ENCODE results near the gene APOL2.
"Not testable (repeated sequence)": the region's sequence is repeated elsewhere in the genome, so short reads cannot be mapped to it uniquely, and the experiment has no call there.

APOL2 gene

DNA sequence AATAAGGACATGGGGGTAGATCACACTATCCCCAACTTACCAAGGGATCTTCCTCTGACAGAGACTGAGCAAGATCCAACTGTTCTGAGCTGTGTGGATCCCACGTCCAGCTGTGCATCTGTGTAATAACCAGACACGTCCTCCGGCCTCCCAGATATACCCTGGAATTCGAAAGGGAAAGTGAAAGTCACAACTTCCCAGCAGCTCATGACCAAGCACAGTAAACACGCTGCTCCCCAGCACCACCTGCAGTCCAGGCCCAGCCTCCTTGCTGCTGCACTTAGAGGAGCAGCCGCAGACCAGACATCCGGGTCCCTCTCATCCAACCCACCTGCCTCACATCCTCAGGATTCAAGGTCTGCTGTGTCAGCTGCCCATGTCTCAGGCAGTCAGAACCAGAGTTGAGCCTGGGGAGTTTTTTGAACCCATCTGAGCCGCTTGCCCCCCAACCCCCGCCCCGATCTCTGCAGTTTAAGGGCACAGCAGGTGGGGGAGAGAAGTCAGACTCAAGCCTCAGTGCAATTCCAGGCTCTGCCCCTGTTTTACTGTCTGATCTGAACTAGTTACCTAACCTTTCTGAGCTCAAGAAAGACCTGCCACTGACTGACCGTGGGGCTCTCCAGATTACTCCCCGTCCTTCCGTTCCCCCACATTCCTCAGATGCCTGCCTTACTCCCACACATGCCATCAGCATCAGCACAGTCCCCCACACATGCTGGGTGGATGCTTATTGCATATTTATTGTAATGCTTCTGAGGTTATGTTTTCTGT lies at the start of gene APOL2:
Gene APOL2, minus strand, starts transcription at position 127 of the 771 bp plus-strand sequence. CDS start 6,365 bp downstream, outside the sequence.
- peak; percentile 92 for DNase-seq

GRCh38 chr22:36288571-36289405 lies 49.5 kb upstream of the APOL2 start:
- no peak for DNase-seq

- no peak for DNase-seq
These were observed 48.7 kb upstream of the APOL2 start for GRCh38 chr22:36287881-36288515.

DNA sequence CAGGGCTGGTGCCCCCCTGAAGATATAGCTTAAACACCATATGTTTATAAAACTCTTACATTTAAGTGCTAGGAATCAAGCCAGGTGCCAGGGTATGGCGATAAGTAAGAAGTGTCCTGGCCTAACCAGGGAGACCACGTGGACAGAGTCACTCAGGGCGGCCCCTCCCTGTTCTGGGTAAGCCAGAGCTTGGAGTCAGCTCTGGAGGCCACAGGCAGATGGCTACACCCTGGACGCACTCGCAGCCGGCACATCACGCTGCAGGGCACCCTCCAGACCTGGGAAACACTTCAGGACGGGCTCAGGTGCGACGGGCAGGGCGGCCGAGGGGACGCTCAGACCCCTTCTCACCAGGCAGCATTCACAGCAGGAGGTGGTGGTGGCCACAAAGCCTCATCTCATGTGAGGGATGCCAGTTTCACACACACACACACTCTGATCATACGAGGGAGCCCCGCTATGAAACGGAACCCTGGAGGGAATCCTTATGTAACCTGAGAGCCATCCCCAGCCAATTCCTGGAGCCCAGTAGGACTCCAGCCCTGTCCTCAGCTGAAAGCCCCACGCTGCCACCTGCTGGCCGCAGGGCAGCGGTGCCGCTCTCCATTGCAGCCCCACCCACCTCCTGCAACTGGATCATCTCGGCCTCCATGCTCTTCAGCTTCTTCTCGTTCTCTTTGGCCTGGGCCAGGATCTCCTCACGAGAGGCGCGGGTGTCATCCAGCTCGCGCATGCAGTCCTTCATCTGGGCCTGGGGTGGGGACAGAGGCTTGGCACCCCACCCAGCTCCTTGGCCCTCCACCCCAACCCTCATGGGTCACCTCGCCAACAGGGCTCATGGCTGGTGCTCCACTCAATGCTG lies 47.0 kb upstream of the APOL2 start:
- DNase-seq = peak; percentile 16

DNA sequence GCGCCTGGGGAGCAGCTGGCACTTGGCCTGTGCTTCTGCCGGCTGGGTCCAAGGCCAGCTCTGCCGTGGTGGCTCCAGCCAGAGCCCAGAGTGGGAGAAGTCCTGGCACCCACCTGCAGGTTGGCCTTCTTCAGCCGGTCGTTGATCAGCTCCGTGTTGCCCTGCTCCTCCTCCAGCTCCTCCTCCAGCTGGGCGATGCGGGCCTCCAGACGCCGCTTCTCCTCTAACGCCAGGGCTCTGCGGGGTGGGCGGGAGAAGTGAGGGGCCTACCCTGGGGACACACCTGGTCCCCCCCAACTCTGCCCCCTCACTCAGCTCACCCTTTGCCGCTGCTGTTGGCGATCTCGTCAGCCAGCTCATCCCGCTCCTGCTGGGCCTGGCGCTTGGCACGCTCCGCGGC lies 46.2 kb upstream of the APOL2 start:
- DNase-seq = no peak

- DNase-seq = no peak
These were observed 45.7 kb upstream of the APOL2 start for GRCh38 chr22:36285017-36285416.

DNA sequence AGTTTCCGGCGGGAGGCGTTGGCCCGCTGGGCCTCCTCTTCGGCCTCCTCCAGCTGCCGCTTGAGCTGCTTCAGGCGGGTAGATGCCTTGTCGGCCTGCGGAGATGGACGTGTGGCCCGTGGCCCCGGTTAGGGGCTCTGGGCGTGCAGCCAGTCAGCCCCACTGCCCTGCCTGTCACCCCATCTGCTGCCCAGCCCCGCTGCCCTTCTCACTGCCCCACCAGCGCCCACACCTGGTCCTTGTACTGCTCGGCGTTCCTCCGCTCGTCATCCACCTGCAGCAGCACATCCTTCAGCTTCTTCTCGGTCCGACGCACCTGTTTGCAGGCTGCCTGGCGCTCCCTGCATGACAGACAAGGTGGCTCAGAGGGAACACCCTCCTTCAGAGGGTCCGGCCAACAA lies 44.8 kb upstream of the APOL2 start:
- no peak for DNase-seq

DNA sequence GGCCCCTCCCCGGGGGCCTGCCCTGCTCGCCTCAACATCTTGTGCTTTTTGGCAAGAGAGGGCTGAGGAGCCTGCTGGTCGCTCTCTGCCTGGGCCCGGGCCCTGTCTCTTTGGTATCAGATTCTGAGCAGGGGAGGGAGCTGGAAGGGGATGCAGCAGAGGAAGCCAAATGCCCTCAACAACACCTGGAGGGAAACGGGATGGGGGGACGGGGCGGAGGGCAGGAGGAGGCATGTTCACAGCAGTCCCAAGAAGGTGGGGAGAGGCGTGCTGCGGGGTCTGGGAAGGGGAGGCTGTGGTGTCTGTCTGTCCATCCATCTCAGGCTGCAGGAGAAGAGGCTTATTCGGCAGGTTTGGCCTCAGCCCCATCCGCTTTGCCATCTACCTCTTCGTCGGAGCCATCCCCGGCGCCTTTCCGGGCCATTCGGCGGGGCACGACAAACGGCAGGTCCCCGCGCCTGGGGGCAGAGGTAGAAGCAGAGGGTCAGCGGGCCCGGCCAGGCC lies 43.1 kb upstream of the APOL2 start:
- DNase-seq = no peak

GRCh38 chr22:36281781-36282327 lies 42.5 kb upstream of the APOL2 start:
- DNase-seq = no peak

- no peak for DNase-seq
These were observed 41.1 kb upstream of the APOL2 start for GRCh38 chr22:36280379-36280778.

DNA sequence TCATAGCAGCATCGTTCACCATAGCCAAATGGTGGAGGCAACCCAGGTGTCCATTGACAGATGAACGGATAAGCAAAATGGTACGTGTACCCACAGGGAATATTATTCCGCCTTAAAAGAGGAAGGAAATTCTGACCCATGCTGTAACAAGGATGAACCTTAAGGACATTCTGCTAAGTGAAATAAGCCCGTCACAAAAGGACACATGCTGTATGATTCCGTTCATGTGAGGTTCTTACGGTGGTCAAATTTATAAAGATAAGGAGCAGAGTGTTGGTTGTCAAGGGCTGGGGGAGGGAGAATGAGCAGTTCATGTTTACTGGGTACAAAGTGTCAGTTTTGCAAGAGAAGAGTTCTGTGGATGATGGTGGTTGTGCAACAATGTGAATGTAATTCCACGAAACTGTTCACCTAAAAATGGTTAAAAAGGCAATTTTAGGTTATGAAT lies 39.9 kb upstream of the APOL2 start:
- DNase-seq = no peak

- peak; percentile 18 for DNase-seq
These were observed 38.4 kb upstream of the APOL2 start for GRCh38 chr22:36277482-36278291.

DNA sequence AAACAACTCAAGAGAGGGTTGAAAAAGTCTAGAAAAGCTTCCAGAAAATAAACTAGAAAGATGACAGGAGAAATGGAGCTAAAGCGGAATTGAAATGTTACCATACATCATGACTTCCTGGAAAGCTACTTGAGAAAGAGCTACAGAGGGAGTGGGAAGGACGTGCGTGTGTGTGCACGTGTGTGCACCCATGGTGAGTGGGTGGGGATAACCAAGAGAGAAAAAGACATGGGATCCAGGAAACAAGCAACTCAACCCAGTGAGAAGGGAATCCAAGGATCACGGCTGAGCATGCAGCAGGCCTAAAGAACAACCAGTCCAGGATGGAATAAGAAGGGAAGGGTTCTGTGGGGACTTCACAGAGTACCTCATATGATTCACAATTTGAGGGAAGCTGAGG lies 35.2 kb upstream of the APOL2 start:
- no peak for DNase-seq

GRCh38 chr22:36271951-36272350 lies 32.6 kb upstream of the APOL2 start:
- DNase-seq = not testable (repeated sequence)

- not testable (repeated sequence) for DNase-seq
These were observed 31.9 kb upstream of the APOL2 start for GRCh38 chr22:36271231-36271630.

DNA sequence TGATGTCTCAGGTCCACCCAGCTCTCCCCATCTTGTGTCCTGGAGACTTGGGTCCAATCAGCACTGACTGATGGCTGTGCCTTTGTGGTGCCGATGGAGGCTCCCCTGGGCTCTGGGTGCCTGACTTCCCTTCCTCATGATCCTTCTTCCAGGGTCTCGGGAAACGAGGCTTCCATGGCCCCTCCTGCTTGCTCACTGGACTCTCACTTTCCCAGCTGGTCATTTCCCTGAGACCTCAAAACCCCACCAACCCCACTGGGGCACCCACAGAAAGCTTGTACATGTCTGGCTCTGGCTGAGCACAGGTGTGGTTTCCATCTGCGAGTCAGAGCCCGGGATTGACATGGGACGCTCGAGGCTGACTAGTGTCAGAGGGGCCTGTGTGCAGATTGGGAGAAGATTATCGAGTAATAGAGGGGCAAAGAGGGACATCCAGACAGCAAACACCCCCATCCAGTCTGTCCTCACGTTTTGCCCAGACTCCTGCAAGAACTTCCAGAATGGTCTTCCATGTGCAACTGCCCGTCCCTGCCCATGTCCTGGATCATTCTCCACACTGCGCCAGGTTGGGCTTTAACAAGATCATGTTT lies 28.7 kb upstream of the APOL2 start:
- no peak for DNase-seq

DNA sequence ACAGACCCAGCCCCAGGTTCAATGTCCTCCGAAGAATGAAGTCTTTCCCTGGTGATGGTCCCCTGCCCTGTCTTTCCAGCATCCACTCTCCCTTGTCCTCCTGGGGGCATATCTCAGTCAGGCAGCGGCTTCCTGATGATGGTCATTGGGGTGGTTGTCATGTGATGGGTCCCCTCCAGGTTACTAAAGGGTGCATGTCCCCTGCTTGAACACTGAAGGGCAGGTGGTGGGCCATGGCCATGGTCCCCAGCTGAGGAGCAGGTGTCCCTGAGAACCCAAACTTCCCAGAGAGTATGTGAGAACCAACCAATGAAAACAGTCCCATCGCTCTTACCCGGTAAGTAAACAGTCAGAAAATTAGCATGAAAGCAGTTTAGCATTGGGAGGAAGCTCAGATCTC lies 27.7 kb upstream of the APOL2 start:
- DNase-seq = no peak

DNA sequence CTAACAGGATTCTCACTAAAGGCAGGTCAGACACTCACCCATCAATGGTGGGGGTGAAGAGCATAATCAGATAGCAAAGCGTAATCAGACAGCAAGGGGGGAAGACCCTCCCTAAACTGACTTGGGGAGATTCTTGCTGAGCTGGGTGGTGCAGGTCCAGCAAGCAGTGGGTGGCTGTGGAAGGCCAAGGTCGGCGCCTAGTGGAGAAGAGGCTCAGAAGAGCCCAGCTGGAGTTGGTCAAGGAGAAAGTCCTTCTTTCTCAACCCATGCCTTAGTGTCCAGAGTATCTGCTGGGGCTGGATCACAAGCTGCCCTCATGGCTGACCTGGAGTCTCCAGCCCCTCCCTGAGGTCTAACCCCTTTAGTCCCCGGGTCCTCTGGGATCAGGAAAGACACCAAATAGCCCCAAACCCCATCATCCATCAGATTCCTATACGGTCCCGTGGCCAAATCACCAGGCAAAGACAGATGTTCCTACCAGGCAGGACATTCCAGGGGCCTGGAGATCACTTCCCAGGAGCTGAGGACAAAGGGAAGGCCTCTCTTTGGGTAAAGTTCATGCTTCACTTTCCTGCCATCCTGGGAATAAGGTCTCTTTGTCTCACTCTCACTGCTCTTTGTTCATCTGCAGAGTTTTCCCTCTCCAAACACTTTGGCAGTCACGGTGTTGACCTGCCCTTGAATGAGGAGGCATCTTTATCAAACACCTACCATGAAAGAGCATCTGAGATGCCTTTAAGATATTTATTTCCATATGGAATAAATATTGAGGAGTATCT lies 24.7 kb upstream of the APOL2 start:
- DNase-seq = peak; percentile 23

GRCh38 chr22:36263216-36263673 lies 23.9 kb upstream of the APOL2 start:
- DNase-seq = not testable (repeated sequence)

DNA sequence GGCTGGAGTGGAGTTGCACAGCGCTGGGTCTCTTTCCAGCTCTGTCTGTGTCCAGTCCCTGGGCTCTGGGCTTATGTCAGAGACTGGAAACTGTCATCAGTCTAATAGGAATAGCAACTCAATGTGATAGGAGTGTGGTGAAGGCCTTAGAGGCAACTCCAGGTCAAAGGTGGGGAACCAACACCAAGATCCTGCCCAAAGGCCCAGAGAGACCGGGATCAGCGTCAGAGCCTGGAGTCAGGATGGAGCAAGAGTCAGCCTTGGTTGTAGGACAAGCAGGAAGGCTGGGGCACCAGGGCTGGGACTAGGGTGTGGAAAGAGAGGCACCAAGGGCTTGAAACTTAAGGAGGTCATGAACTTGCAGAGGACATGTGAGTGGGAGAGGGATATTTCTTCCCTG lies 23.0 kb upstream of the APOL2 start:
- DNase-seq = not testable (repeated sequence)
